Spinal cord (tissue), 10 donors: ENCODE measurements around the gene FRMD4A. TPM values are rescaled to one million over a fixed set of nuclear protein-coding genes. Genes with fewer than 3 reads are reported as not detected.
"Not testable (repeated sequence)": the region's sequence is repeated elsewhere in the genome, so short reads cannot be mapped to it uniquely, and the experiment has no call there.

Source experiments
- DNase-seq, 6 donors: peaks; one replicate each; pipeline versions ENCODE4 v3.0.0 to v3.0.0-alpha.2; 2013 to 2015; ENCODE audit warnings: low spot score in 6 of 6, low read depth in 4 of 6
- H3K27ac ChIP-seq: one replicate; pipeline ENCODE4 v1.5.1; 2013; ENCODE audit warnings: low read depth, low read length, control low read depth
- H3K27me3 ChIP-seq: one replicate; pipeline ENCODE4 v1.6.1; 2013; ENCODE audit warnings: low read length; ENCODE audit not compliant: control insufficient read depth, insufficient read depth
- H3K36me3 ChIP-seq: one replicate; pipeline ENCODE4 v1.6.1; 2013; ENCODE audit warnings: low read length; ENCODE audit not compliant: control insufficient read depth, insufficient read depth
- H3K4me1 ChIP-seq: one replicate; pipeline ENCODE4 v1.6.1; 2013; ENCODE audit warnings: low read length; ENCODE audit not compliant: control insufficient read depth, insufficient read depth
- H3K4me3 ChIP-seq: one replicate; pipeline ENCODE4 v1.5.1; 2013; ENCODE audit warnings: low read depth, low read length, control low read depth
- H3K9me3 ChIP-seq: one replicate; pipeline ENCODE4 v1.6.1; 2013; ENCODE audit warnings: low read length; ENCODE audit not compliant: control insufficient read depth, insufficient read depth
- WGBS: methylation state at CpG from one replicate; pipeline ENCODE4 v1.1.5; 2013; ENCODE audit warnings: missing lambda C conversion rate; ENCODE audit not compliant: insufficient coverage; 5-methylcytosine and 5-hydroxymethylcytosine counted together
- polyA plus RNA-seq, 2 donors: library from polyadenylated mRNA; unstranded; fragments of 120-200 nt; gene quantifications; one replicate each; pipeline ENCODE4 v1.2.1, GENCODE V29; 2013; ENCODE audit not compliant: insufficient read length in 2 of 2
- total RNA-seq, 2 donors: library from RNA; depleted of rRNA in 1 of 2; stranded (reverse); fragments of 120-200 nt in 1 of 2; fragments of >200 nt in 1 of 2; gene quantifications; one replicate each; pipeline versions ENCODE4 v1.2.3 to v1.2.4, GENCODE V29; 2013 to 2014
- donor health status: healthy.

Gene FRMD4A
- total and polyA plus RNA-seq, 4 donors: 75.4 to 97.8 (median 91.8) TPM

GRCh38 chr10:13717936-13718772 lies 612.6 kb downstream of the FRMD4A start:
- Histone ChIP-seq H3K9me3 (no peaks in the 10 kb centered on the region), H3K4me1 (peaks cover 20% of the 10 kb centered on the region), H3K27ac (peak overlapping the region; percentile 66), H3K36me3 (peaks cover 5% of the 10 kb centered on the region), H3K4me3 (no peak overlapping the region), H3K27me3 (no peaks in the 10 kb centered on the region)
- WGBS: 27% methylated on average over 25 of the region's 26 CpGs
- peak in 3 of 6 donors; percentile 40 to 83 (median 81) for DNase-seq

GRCh38 chr10:13717571-13717935 lies 613.2 kb downstream of the FRMD4A start:
- Histone ChIP-seq H3K27me3 (no peaks in the 10 kb centered on the region), H3K36me3 (peaks cover 5% of the 10 kb centered on the region), H3K27ac (peak overlapping the region; percentile 66), H3K9me3 (no peaks in the 10 kb centered on the region), H3K4me1 (peaks cover 25% of the 10 kb centered on the region), H3K4me3 (no peak overlapping the region)
- DNase-seq: no peak
- WGBS: no CpG with 5 or more reads among the region's 8 CpGs

GRCh38 chr10:13716081-13717071 lies 614.3 kb downstream of the FRMD4A start:
- no peak for DNase-seq
- H3K36me3 ChIP-seq: peaks cover 5% of the 10 kb centered on the region
- WGBS: 47% methylated on average over 6 of the region's 10 CpGs
- H3K27ac ChIP-seq: peak overlapping the region; percentile 49
- H3K4me3 ChIP-seq: no peak overlapping the region
- no peaks in the 10 kb centered on the region for H3K27me3 ChIP-seq
- H3K4me1 ChIP-seq: peaks cover 29% of the 10 kb centered on the region
- no peaks in the 10 kb centered on the region for H3K9me3 ChIP-seq

- H3K27me3 ChIP-seq, H3K9me3 ChIP-seq, DNase-seq, H3K36me3 ChIP-seq, H3K4me3 ChIP-seq, H3K27ac ChIP-seq: not testable (repeated sequence)
- H3K4me1 ChIP-seq: peaks cover 37% of the 10 kb centered on the region
- WGBS: no CpG with 5 or more reads among the region's 5 CpGs
Measured at GRCh38 chr10:13715596-13715995, 615.1 kb downstream of the FRMD4A start.

GRCh38 chr10:13715100-13715499 lies 615.6 kb downstream of the FRMD4A start:
- H3K9me3 ChIP-seq: no peaks in the 10 kb centered on the region
- H3K4me3 ChIP-seq: no peak overlapping the region
- WGBS: 100% methylated on average over 1 of the region's 5 CpGs
- peaks cover 42% of the 10 kb centered on the region for H3K4me1 ChIP-seq
- H3K36me3 ChIP-seq: peaks cover 7% of the 10 kb centered on the region
- no peak overlapping the region for H3K27ac ChIP-seq
- DNase-seq: no peak
- no peaks in the 10 kb centered on the region for H3K27me3 ChIP-seq

- Histone ChIP-seq H3K4me3 (no peak overlapping the region), H3K27ac (peak overlapping the region; percentile 20), H3K9me3 (no peaks in the 10 kb centered on the region), H3K27me3 (no peaks in the 10 kb centered on the region), H3K36me3 (peaks cover 4% of the 10 kb centered on the region), H3K4me1 (peaks cover 50% of the 10 kb centered on the region)
- DNase-seq: peak in 1 of 6 donors; percentile 51
- 63% methylated on average over 5 of the region's 6 CpGs for WGBS
Measured at GRCh38 chr10:13712837-13713581, 617.7 kb downstream of the FRMD4A start.

GRCh38 chr10:13712476-13712836 lies 618.3 kb downstream of the FRMD4A start:
- WGBS: 83% methylated on average over 1 of the region's 4 CpGs
- H3K9me3 ChIP-seq: no peaks in the 10 kb centered on the region
- no peaks in the 10 kb centered on the region for H3K27me3 ChIP-seq
- peaks cover 51% of the 10 kb centered on the region for H3K4me1 ChIP-seq
- DNase-seq: no peak
- H3K36me3 ChIP-seq: peaks cover 2% of the 10 kb centered on the region
- no peak overlapping the region for H3K4me3 ChIP-seq
- peak overlapping the region; percentile 20 for H3K27ac ChIP-seq

GRCh38 chr10:13711291-13711690 lies 619.4 kb downstream of the FRMD4A start:
- WGBS: 48% methylated on average over 5 of the region's 9 CpGs
- Histone ChIP-seq H3K27ac (no peak overlapping the region), H3K4me1 (peaks cover 61% of the 10 kb centered on the region)

More at GRCh38 chr10:13711291-13711690, 619.4 kb downstream of the FRMD4A start:
- Histone ChIP-seq H3K4me3 (no peak overlapping the region), H3K9me3 (no peaks in the 10 kb centered on the region), H3K27me3 (no peaks in the 10 kb centered on the region), H3K36me3 (peaks cover 10% of the 10 kb centered on the region)
- peak in 2 of 6 donors; percentile 58 to 72 for DNase-seq
